Measurements from ENCODE around the gene PLVAP.

GRCh38 chr19:17359905-17360800, 17.0 kb downstream of the PLVAP start:
- TF ChIP-seq POLR2A (IDR thresholded peaks at IDR 0.05) (no peak), CTCF (IDR thresholded peaks at IDR 0.05) (no peak)
